AG09319 (cell line): ENCODE measurements around the gene MANF.

Source experiments
- DNase-seq: peaks from one replicate; pipeline ENCODE4 v3.0.0-alpha.2; 2010; ENCODE audit warnings: low read depth; ENCODE audit errors: extremely low read depth
- TF ChIP-seq, protein P1 (sequence below): IDR thresholded peaks from 2 replicates; pipeline ENCODE4 v1.5.1; 2011; ENCODE audit warnings: low read depth, mild to moderate bottlenecking, inconsistent platforms, low read length, moderate library complexity

MANF gene

GRCh38 chr3:51390246-51391074, 5.4 kb downstream of the MANF start:
- DNase-seq = no peak
- TF ChIP-seq, protein P1, sequence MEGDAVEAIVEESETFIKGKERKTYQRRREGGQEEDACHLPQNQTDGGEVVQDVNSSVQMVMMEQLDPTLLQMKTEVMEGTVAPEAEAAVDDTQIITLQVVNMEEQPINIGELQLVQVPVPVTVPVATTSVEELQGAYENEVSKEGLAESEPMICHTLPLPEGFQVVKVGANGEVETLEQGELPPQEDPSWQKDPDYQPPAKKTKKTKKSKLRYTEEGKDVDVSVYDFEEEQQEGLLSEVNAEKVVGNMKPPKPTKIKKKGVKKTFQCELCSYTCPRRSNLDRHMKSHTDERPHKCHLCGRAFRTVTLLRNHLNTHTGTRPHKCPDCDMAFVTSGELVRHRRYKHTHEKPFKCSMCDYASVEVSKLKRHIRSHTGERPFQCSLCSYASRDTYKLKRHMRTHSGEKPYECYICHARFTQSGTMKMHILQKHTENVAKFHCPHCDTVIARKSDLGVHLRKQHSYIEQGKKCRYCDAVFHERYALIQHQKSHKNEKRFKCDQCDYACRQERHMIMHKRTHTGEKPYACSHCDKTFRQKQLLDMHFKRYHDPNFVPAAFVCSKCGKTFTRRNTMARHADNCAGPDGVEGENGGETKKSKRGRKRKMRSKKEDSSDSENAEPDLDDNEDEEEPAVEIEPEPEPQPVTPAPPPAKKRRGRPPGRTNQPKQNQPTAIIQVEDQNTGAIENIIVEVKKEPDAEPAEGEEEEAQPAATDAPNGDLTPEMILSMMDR = peak; percentile 83; the same call in 1 of the 2 replicates

GRCh38 chr3:51391075-51391565, 6.0 kb downstream of the MANF start, which contains the start of gene RBM15B:
TSS of gene RBM15B (plus strand) at chr3:51391285. CDS start at chr3:51391400, 115 bp downstream.
- peak; percentile 90 for DNase-seq
- TF ChIP-seq, protein P1 = no peak; the same call in 1 of the 2 replicates

DNA sequence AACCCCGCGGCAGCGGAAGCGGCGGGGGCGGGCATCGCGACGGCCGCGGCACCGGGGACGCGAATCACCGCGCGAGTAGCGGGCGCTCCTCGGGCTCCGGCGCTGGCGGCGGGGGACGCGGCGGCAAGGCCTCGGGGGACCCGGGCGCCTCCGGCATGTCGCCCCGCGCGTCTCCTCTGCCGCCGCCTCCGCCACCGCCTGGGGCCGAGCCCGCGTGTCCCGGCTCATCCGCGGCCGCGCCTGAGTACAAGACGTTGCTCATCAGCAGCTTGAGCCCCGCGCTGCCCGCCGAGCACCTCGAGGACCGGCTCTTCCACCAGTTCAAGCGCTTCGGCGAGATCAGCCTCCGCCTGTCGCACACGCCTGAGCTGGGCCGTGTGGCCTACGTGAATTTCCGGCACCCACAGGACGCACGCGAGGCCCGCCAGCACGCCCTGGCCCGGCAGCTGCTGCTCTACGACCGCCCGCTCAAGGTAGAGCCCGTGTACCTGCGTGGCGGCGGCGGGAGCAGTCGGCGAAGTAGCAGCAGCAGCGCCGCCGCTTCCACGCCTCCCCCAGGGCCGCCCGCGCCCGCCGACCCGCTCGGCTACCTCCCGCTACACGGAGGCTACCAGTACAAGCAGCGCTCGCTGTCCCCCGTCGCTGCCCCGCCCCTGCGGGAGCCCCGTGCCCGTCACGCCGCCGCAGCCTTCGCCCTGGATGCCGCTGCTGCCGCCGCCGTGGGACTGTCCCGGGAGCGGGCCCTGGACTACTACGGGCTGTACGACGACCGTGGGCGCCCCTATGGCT, 6.7 kb downstream of the MANF start:
- TF ChIP-seq, protein P1 = no peak
- no peak for DNase-seq

DNA sequence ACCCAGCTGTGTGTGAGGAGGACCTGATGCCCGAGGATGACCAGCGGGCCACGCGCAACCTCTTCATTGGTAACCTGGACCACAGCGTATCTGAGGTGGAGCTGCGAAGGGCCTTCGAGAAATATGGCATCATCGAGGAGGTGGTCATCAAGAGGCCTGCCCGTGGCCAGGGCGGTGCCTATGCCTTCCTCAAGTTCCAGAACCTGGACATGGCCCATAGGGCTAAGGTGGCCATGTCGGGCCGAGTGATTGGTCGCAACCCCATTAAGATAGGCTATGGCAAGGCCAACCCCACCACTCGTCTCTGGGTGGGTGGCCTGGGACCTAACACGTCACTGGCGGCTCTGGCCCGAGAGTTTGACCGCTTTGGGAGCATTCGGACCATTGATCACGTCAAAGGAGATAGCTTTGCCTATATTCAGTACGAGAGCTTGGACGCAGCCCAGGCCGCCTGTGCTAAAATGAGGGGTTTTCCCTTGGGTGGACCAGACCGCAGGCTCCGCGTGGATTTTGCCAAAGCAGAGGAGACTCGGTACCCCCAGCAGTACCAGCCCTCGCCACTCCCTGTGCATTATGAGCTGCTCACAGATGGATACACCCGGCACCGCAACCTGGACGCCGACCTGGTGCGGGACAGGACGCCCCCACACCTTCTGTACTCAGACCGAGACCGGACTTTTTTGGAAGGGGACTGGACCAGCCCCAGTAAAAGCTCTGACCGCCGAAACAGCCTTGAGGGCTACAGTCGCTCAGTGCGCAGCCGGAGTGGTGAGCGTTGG, 7.5 kb downstream of the MANF start:
- no peak for DNase-seq
- TF ChIP-seq, protein P1 = no peak

DNA sequence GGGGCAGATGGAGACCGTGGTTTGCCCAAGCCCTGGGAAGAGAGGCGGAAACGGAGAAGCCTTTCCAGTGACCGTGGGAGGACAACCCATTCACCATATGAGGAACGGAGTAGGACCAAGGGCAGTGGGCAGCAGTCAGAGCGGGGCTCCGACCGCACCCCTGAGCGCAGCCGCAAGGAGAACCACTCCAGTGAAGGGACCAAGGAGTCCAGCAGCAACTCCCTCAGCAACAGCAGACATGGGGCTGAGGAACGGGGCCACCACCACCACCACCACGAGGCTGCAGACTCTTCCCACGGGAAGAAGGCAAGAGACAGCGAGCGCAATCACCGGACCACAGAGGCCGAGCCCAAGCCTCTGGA, 8.0 kb downstream of the MANF start:
- TF ChIP-seq, protein P1 = no peak
- no peak for DNase-seq

- DNase-seq = no peak
- TF ChIP-seq, protein P1 = no peak
Observed at GRCh38 chr3:51393564-51393963, 8.5 kb downstream of the MANF start.
